ENCODE data around the gene VCAN.

DNA sequence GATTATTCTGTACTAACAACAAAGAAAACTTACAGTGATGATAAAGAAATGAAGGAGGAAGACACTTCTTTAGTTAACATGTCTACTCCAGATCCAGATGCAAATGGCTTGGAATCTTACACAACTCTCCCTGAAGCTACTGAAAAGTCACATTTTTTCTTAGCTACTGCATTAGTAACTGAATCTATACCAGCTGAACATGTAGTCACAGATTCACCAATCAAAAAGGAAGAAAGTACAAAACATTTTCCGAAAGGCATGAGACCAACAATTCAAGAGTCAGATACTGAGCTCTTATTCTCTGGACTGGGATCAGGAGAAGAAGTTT lies 67.9 kb downstream of the VCAN start:
- TF ChIP-seq, protein P1, sequence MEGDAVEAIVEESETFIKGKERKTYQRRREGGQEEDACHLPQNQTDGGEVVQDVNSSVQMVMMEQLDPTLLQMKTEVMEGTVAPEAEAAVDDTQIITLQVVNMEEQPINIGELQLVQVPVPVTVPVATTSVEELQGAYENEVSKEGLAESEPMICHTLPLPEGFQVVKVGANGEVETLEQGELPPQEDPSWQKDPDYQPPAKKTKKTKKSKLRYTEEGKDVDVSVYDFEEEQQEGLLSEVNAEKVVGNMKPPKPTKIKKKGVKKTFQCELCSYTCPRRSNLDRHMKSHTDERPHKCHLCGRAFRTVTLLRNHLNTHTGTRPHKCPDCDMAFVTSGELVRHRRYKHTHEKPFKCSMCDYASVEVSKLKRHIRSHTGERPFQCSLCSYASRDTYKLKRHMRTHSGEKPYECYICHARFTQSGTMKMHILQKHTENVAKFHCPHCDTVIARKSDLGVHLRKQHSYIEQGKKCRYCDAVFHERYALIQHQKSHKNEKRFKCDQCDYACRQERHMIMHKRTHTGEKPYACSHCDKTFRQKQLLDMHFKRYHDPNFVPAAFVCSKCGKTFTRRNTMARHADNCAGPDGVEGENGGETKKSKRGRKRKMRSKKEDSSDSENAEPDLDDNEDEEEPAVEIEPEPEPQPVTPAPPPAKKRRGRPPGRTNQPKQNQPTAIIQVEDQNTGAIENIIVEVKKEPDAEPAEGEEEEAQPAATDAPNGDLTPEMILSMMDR (IDR thresholded peaks at IDR 0.05; ENCODE audit: control extremely low read depth in 1 of 3, insufficient read depth in 1 of 3, low read depth in 1 of 3, low read length in 3 of 3): no peak
- no peak for TF ChIP-seq GABPA (IDR thresholded peaks at IDR 0.05; ENCODE audit: borderline replicate concordance, insufficient read depth, low read length)
- TF ChIP-seq MAFK (IDR thresholded peaks at IDR 0.05; ENCODE audit: low read depth, low read length): no peak
- TF ChIP-seq SIN3A (conservative IDR thresholded peaks at IDR 0.05 in 1 of 2, IDR thresholded peaks at IDR 0.05 in 1 of 2; ENCODE audit: low read depth in 1 of 2, low read length in 2 of 2): no peak
- no peak for TF ChIP-seq RNF2 (IDR thresholded peaks at IDR 0.05; ENCODE audit: borderline replicate concordance, low read depth, low read length, missing control alignments, poor library complexity, severe bottlenecking)
- no peak for TF ChIP-seq POLR2AphosphoS5 (IDR thresholded peaks at IDR 0.05; ENCODE audit: low read depth, low read length)
- TF ChIP-seq ZNF274 (IDR thresholded peaks at IDR 0.05; ENCODE audit: borderline replicate concordance, extremely low read depth, low read length): no peak
- TF ChIP-seq SP4 (IDR thresholded peaks at IDR 0.05; ENCODE audit: low read length): no peak
- TF ChIP-seq SP1 (IDR thresholded peaks at IDR 0.05; ENCODE audit: low read depth, low read length): no peak

Data from H1 (cell line).